IMR-90 (cell line): ENCODE results near the gene TNIP1. TPM values are rescaled to one million over a fixed set of nuclear protein-coding genes. Genes with fewer than 3 reads are reported as not detected.

Experiments
- ATAC-seq: fragments of 200-7000 bp; cut with Tn5 transposase; 2 replicates; pipeline ENCODE4 v1.9.1; 2020; ENCODE audit warnings: low read depth, mild to moderate bottlenecking, moderate library complexity
- BruUV-seq: library from RNA; stranded (reverse); fragments of 400-500 nt; replicated peaks from 2 replicates; lab custom pipeline; 2021; lab: Mats Ljungman, UMichigan
- CTCF ChIA-PET: fragments of 300-600 bp; formaldehyde crosslinking; extraction: SDS; loops from one replicate; lab custom pipeline; 2021; ENCODE audit warnings: antibody characterized with exemption; lab: Yijun Ruan, JAX
- POLR2A ChIA-PET: fragments of 300-600 bp; sonication (Branson Sonifier 250); formaldehyde crosslinking; loops from one replicate; lab custom pipeline; 2022; ENCODE audit warnings: antibody characterized with exemption; ENCODE audit not compliant: unreplicated experiment; lab: Charles Lee
- DNase-seq: peaks from one replicate; pipeline ENCODE4 v3.0.0; 2013
- H2AFZ ChIP-seq: replicated peaks from 2 replicates; pipeline ENCODE3; 2013; ENCODE audit warnings: low read length, mild to moderate bottlenecking; ENCODE audit not compliant: poor library complexity
- H2AK5ac ChIP-seq: 2 replicates; pipeline ENCODE4 v1.6.1; 2013; ENCODE audit warnings: low read depth, low read length, inconsistent platforms
- H2AK9ac ChIP-seq: replicated peaks from 2 replicates; pipeline ENCODE3; 2013; ENCODE audit warnings: mild to moderate bottlenecking, low read depth, low read length, moderate library complexity; ENCODE audit not compliant: poor library complexity
- H2BK120ac ChIP-seq: 2 replicates; pipeline ENCODE4 v1.6.1; 2013; ENCODE audit warnings: low read depth, low read length, inconsistent platforms
- H2BK15ac ChIP-seq: 3 replicates; pipeline ENCODE4 v1.6.1; 2013; ENCODE audit warnings: low read depth, low read length, inconsistent platforms
- H2BK20ac ChIP-seq: 2 replicates; pipeline ENCODE4 v1.6.1; 2013; ENCODE audit warnings: low read depth, mild to moderate bottlenecking, inconsistent platforms, low read length, moderate library complexity
- H2BK5ac ChIP-seq: 2 replicates; pipeline ENCODE4 v1.6.1; 2013; ENCODE audit warnings: mild to moderate bottlenecking, low read depth, low read length, inconsistent platforms; ENCODE audit not compliant: poor library complexity, severe bottlenecking
- H3K14ac ChIP-seq: replicated peaks from 2 replicates; pipeline ENCODE4 v1.6.1; 2013; ENCODE audit warnings: low read depth, low read length, inconsistent platforms
- H3K18ac ChIP-seq: 2 replicates; pipeline ENCODE4 v1.6.1; 2013; ENCODE audit warnings: low read depth, low read length, control low read depth
- H3K23ac ChIP-seq: 2 replicates; pipeline ENCODE4 v1.6.1; 2013; ENCODE audit warnings: low read depth, low read length, inconsistent platforms
- H3K27ac ChIP-seq: 2 replicates; pipeline ENCODE4 v1.5.1; 2013; ENCODE audit warnings: mild to moderate bottlenecking, control low read depth, low read length; ENCODE audit not compliant: insufficient read depth
- H3K27me3 ChIP-seq: 2 replicates; pipeline ENCODE4 v1.6.1; 2013; ENCODE audit warnings: low read length; ENCODE audit not compliant: control insufficient read depth, insufficient read depth
- H3K36me3 ChIP-seq: 2 replicates; pipeline ENCODE4 v1.6.1; 2013; ENCODE audit warnings: low read length, mixed read lengths; ENCODE audit not compliant: control insufficient read depth, insufficient read depth
- H3K4ac ChIP-seq: 2 replicates; pipeline ENCODE4 v1.6.1; 2013; ENCODE audit warnings: low read depth, low read length, inconsistent platforms
- H3K4me1 ChIP-seq: 2 replicates; pipeline ENCODE4 v1.6.1; 2013; ENCODE audit warnings: low read length, mixed read lengths; ENCODE audit not compliant: control insufficient read depth, insufficient read depth
- H3K4me2 ChIP-seq: 2 replicates; pipeline ENCODE4 v1.6.1; 2013; ENCODE audit warnings: low read depth, mild to moderate bottlenecking, control low read depth, low read length, moderate library complexity
- H3K4me3 ChIP-seq: 2 replicates; pipeline ENCODE4 v1.5.1; 2013; ENCODE audit warnings: low read depth, mild to moderate bottlenecking, control low read depth, low read length, moderate library complexity; ENCODE audit not compliant: insufficient read depth
- H3K56ac ChIP-seq: 2 replicates; pipeline ENCODE4 v1.6.1; 2013; ENCODE audit warnings: low read length, inconsistent platforms; ENCODE audit not compliant: insufficient read depth; ENCODE audit errors: extremely low read depth
- H3K79me1 ChIP-seq, 2 experiments: 2 replicates each; pipeline ENCODE4 v1.6.1; 2013; ENCODE audit warnings: low read length in 2 of 2, inconsistent platforms in 1 of 2, low read depth in 1 of 2
- H3K9ac ChIP-seq: 2 replicates; pipeline ENCODE4 v1.6.1; 2013; ENCODE audit warnings: low read depth, low read length, control low read depth
- H3K9me1 ChIP-seq: 2 replicates; pipeline ENCODE4 v1.6.1; 2013; ENCODE audit warnings: low read length, inconsistent platforms; ENCODE audit not compliant: insufficient read depth
- H3K9me3 ChIP-seq: 2 replicates; pipeline ENCODE4 v1.6.1; 2013; ENCODE audit warnings: low read length; ENCODE audit not compliant: control insufficient read depth, insufficient read depth
- H4K20me1 ChIP-seq: 2 replicates; pipeline ENCODE4 v1.6.1; 2013; ENCODE audit warnings: low read length, inconsistent platforms; ENCODE audit not compliant: insufficient read depth
- H4K5ac ChIP-seq: 2 replicates; pipeline ENCODE4 v1.6.1; 2013; ENCODE audit warnings: mild to moderate bottlenecking, low read depth, low read length, control low read depth
- H4K8ac ChIP-seq, 2 experiments: 2 replicates each; pipeline ENCODE4 v1.6.1; 2013; ENCODE audit warnings: low read depth in 2 of 2, low read length in 2 of 2, control low read depth in 1 of 2, inconsistent platforms in 1 of 2
- H4K91ac ChIP-seq: 2 replicates; pipeline ENCODE4 v1.6.1; 2013; ENCODE audit warnings: low read depth, low read length, inconsistent platforms; ENCODE audit not compliant: insufficient read depth
- FOS ChIP-seq: fragments of 150-350 bp; IDR thresholded peaks from 2 replicates; pipeline ENCODE4 v1.6.1; 2016; ENCODE audit warnings: low read depth, low read length
- MAZ ChIP-seq: IDR thresholded peaks from 2 replicates; pipeline ENCODE4 v1.6.1; 2012; ENCODE audit warnings: low read depth, mild to moderate bottlenecking, low read length, improper control_type of control experiment, moderate library complexity, borderline replicate concordance
- WGBS, 2 experiments: methylation state at CpG; one replicate each; pipeline versions ENCODE4 v1.1.5 to v1.1.7; 2013; ENCODE audit warnings: missing lambda C conversion rate in 2 of 2; ENCODE audit not compliant: insufficient read length in 1 of 2; ENCODE audit errors: extremely low coverage in 2 of 2; 5-methylcytosine and 5-hydroxymethylcytosine counted together
- dilution Hi-C: fragments of 300-500 bp; cut with HindIII; formaldehyde crosslinking; loops from one replicate; pipeline ENCODE4 v1.14.3; 2018; ENCODE audit warnings: low sequenced_read_pairs; ENCODE audit not compliant: unreplicated experiment
- in situ Hi-C: fragments of 300-500 bp; cut with MboI; formaldehyde crosslinking; loops from 3 replicates; pipeline ENCODE4 v1.14.3; 2019; ENCODE audit warnings: low sequenced_read_pairs, inconsistent platforms, mixed read lengths
- intact Hi-C: fragments of 100-400 bp; cut with micrococcal nuclease; formaldehyde crosslinking; loops from 2 replicates; pipeline ENCODE4 v1.10.0; 2022
- polyA plus RNA-seq, 3 experiments: library from polyadenylated mRNA; depleted of rRNA; stranded (reverse); fragments of >200 nt; gene quantifications; 2 replicates each; pipeline ENCODE4 v1.2.3, GENCODE V29; 2012; ENCODE audit warnings: low replicate concordance in 1 of 3
- total RNA-seq: library from RNA; depleted of rRNA; stranded (reverse); fragments of >200 nt; gene quantifications from 2 replicates; pipeline ENCODE4 v1.2.3, GENCODE V29; 2012

Gene TNIP1
- total and polyA plus RNA-seq, 2 of the 4 experiments (the other 2 are of a cell fraction) = 63.8 to 92.8 TPM

DNA sequence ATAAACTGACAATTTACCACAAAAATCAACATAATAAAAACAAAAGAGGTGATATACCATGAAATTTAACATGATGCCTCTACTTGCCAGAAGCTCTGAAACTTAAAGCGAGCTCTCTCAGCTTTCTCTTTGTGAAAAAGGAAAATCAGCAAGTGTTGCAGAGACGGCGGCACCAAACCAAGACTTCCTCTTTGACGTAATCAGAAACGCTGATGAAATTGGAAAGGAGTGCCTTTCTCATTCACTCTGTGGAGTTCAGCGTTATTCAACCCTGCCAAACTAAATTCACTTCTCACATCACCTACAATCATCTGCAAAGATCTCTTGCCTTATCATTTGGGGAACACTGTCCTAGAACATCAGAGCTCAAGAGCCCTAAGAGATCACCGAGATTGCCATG, 44.6 kb upstream of the TNIP1 start:
- Histone ChIP-seq H2BK20ac (no peak overlapping the region), H3K9ac (no peak overlapping the region), H3K23ac (no peak overlapping the region), H3K4me3 (no peak overlapping the region), H3K9me1 (no peaks in the 10 kb centered on the region; the same call in 1 of the 2 replicates), H3K9me3 (no peaks in the 10 kb centered on the region), H4K8ac (no peak overlapping the region), H3K36me3 (peaks cover 83% of the 10 kb centered on the region), H4K91ac (no peak overlapping the region), H4K20me1 (peaks cover 35% of the 10 kb centered on the region), H3K56ac (no peak overlapping the region), H3K14ac (no peak overlapping the region), H2BK5ac (no peak overlapping the region), H3K18ac (no peak overlapping the region), H2AK9ac (no peak overlapping the region), H3K4me1 (peaks cover 2% of the 10 kb centered on the region; the same call in 1 of the 2 replicates), H2AFZ (no peak overlapping the region), H3K4me2 (no peak overlapping the region), H3K79me1 (peaks cover 8 to 69% of the 10 kb centered on the region in 2 experiments; a peak in 3 of 4 replicates), H3K27me3 (no peaks in the 10 kb centered on the region), H3K27ac (no peak overlapping the region), H2AK5ac (no peak overlapping the region), H2BK120ac (no peak overlapping the region), H3K4ac (no peak overlapping the region), H4K5ac (no peak overlapping the region), H2BK15ac (no peak overlapping the region)
- dilution Hi-C loops = no loop called here
- no peak for DNase-seq
- POLR2A ChIA-PET = no interaction called here
- BruUV-seq = no TSS peak
- 100% methylated on average over 1 of the region's 7 CpGs; no CpG with 5 or more reads in 1 of the 2 experiments for WGBS, 2 experiments
- in situ Hi-C loops = no loop called here
- no peak for TF ChIP-seq FOS
- no peak for TF ChIP-seq MAZ
- intact Hi-C loops = no loop called here
- CTCF ChIA-PET = interaction anchor here (0.6 to 2.8 kb wide), 12 partner anchors 10 to 526 kb away, joined by 3 to 13 read pairs (median 4); no protein-coding TSS in a partner anchor
- no peak for ATAC-seq
